Measurements from ENCODE around the gene EPG5. TPM values are rescaled to one million over a fixed set of nuclear protein-coding genes. Genes with fewer than 3 reads are reported as not detected.

The EPG5 gene
- total and polyA plus RNA-seq, 9 of the 15 experiments (the other 6 are each of a cell fraction or from before 2014, with no cell fraction given) = 1.3 to 10.7 (median 5.2) TPM

GRCh38 chr18:45913276-45913675, 53.9 kb downstream of the EPG5 start:
- H3K9me3 ChIP-seq (replicated peaks; ENCODE audit: control insufficient read depth, insufficient read depth, low read depth, low read length) = no peaks in the 10 kb centered on the region
- BruUV-seq (replicated peaks) = no TSS peak
- WGBS (ENCODE audit: insufficient coverage, low coverage, missing lambda C conversion rate) = 87% methylated on average over 4 of the region's 4 CpGs
- ATAC-seq = no peak
- ChIA-PET POLR2A (interaction anchor here (0.7 kb wide), 1 partner anchor 8 kb away, joined by 3 read pairs; no protein-coding TSS in a partner anchor), CTCF (ENCODE audit: low intra/inter-chr PET ratio) (no interaction called here)
- no peak for DNase-seq (ENCODE audit: extremely low read depth in 1 of 4, low spot score in 3 of 4)
- H3K4me3 ChIP-seq = no peak overlapping the region
- TF ChIP-seq ZFP91 (CRISPR knock-in tag; IDR thresholded peaks at IDR 0.05) (no peak), BDP1 (IDR thresholded peaks at IDR 0.05; ENCODE audit: insufficient read depth, insufficient read length) (no peak), ZNF134 (CRISPR knock-in tag; conservative IDR thresholded peaks at IDR 0.05) (no peak), ZBTB43 (CRISPR knock-in tag; IDR thresholded peaks at IDR 0.05) (no peak), RAD51 (IDR thresholded peaks at IDR 0.05; ENCODE audit: borderline replicate concordance, low read depth) (no peak), MYBL2 (IDR thresholded peaks at IDR 0.05; ENCODE audit: low read depth) (no peak), MYBL2 (CRISPR knock-in tag; IDR thresholded peaks at IDR 0.05; ENCODE audit: borderline replicate concordance) (no peak), GTF2A2 (tag; IDR thresholded peaks at IDR 0.05) (no peak), ZBTB17 (CRISPR knock-in tag; IDR thresholded peaks at IDR 0.05) (no peak), PKNOX1 (IDR thresholded peaks at IDR 0.05) (no peak), TEAD1 (CRISPR knock-in tag; IDR thresholded peaks at IDR 0.05) (no peak), IFI16 (CRISPR knock-in tag; IDR thresholded peaks at IDR 0.05) (no peak)
- no peak overlapping the region for H3K9ac ChIP-seq (ENCODE audit: insufficient read depth in 1 of 2, low read depth in 2 of 2, low read length in 2 of 2)
- H2AFZ ChIP-seq (ENCODE audit: low read depth, low read length) = no peak overlapping the region
- peaks cover 50% of the 10 kb centered on the region for H3K36me3 ChIP-seq (ENCODE audit: control insufficient read depth, insufficient read depth, low read length)
- intact Hi-C loops (cut with micrococcal nuclease) = no loop called here
- H3K79me2 ChIP-seq (ENCODE audit: control insufficient read depth, insufficient read depth, low read length) = no peaks in the 10 kb centered on the region
- H3K9me1 ChIP-seq (ENCODE audit: control insufficient read depth, insufficient read depth, low read length) = no peaks in the 10 kb centered on the region
- in situ Hi-C loops (cut with MboI) = no loop called here
- no peak overlapping the region for H3K4me2 ChIP-seq (ENCODE audit: insufficient read depth, low read length)
- H3K4me1 ChIP-seq (replicated peaks in 1 of 2; ENCODE audit: control insufficient read depth in 2 of 2, insufficient read depth in 2 of 2, low read length in 2 of 2) = no peaks in the 10 kb centered on the region
- no peak overlapping the region for H3K27ac ChIP-seq (ENCODE audit: extremely low read depth, low read depth, low read length)
- FAIRE-seq = no peak
- H3K27me3 ChIP-seq (ENCODE audit: control insufficient read depth in 2 of 2, insufficient read depth in 2 of 2, low read length in 2 of 2) = no peaks in the 10 kb centered on the region
- H4K20me1 ChIP-seq (replicated peaks; ENCODE audit: control insufficient read depth, insufficient read depth, low read length) = no peaks in the 10 kb centered on the region
